ENCODE data around the gene NPPA.

GRCh38 chr1:11851180-11851579, 3.6 kb upstream of the NPPA start:
- TF ChIP-seq EZH2 (IDR thresholded peaks at IDR 0.05; ENCODE audit: insufficient read depth, poor library complexity, severe bottlenecking) (no peak), EZH2phosphoT487 (IDR thresholded peaks at IDR 0.05; ENCODE audit: insufficient read depth, low read depth) (no peak)
